Mucosa of descending colon (tissue), 3 donors: ENCODE results near the gene FOXO6. TPM values are rescaled to one million over a fixed set of nuclear protein-coding genes. Genes with fewer than 3 reads are reported as not detected.

Experiments used
- ATAC-seq: fragments of 200-7000 bp; cut with Tn5 transposase; one replicate; pipeline ENCODE4 v1.9.1; 2020; ENCODE audit warnings: mild to moderate bottlenecking, moderate library complexity
- DNase-seq, 3 donors: peaks; one replicate each; pipeline ENCODE4 v3.0.0-alpha.2; 2020
- H3K36me3 ChIP-seq: fragments of 200-600 bp; one replicate; pipeline ENCODE4 v1.8.0; 2021; ENCODE audit warnings: low read depth, mild to moderate bottlenecking
- H3K4me1 ChIP-seq: fragments of 200-600 bp; one replicate; pipeline ENCODE4 v1.8.0; 2021; ENCODE audit warnings: low read depth, mild to moderate bottlenecking
- H3K4me3 ChIP-seq: fragments of 200-600 bp; one replicate; pipeline ENCODE4 v1.8.0; 2021; ENCODE audit warnings: mild to moderate bottlenecking
- H3K9me3 ChIP-seq: fragments of 200-600 bp; one replicate; pipeline ENCODE4 v1.8.0; 2021; ENCODE audit warnings: mild to moderate bottlenecking
- CTCF ChIP-seq: fragments of 200-600 bp; IDR thresholded peaks from one replicate; pipeline ENCODE4 v1.8.0; 2022; ENCODE audit warnings: antibody characterized with exemption, mild to moderate bottlenecking
- intact Hi-C, 2 donors: fragments of 100-400 bp; cut with DNase I in 1 of 2; cut with micrococcal nuclease in 1 of 2; formaldehyde crosslinking; loops; one replicate each; pipeline versions ENCODE4 v1.11.0 to v1.11.1; 2022; cut with DNase I, micrococcal nuclease
- total RNA-seq, 3 donors: library from RNA; stranded (reverse); fragmentation: NEBNext Ultra II Directional in 2 of 3; extraction: Animal tissue kit (Norgen Biotek cat#: 25700) in 2 of 3; gene quantifications; one replicate each; pipeline versions ENCODE4 v1.2.1 to v1.2.4, GENCODE V29; 2021 to 2023
- donor health status: DM: no; HTN: no; CAD: no; lungs with moderate emphysema.
- donor health status: DM: no; HTN: no; CAD: no.
- donor health status: DM: no; HTN: yes; CAD: no.

FOXO6 gene
- total RNA-seq, 3 donors from 2014 or later: 0.65 to 2.0 (median 0.72) TPM

GRCh38 chr1:41391834-41392527, 30.7 kb downstream of the FOXO6 start:
- no peaks in the 10 kb centered on the region for H3K9me3 ChIP-seq
- intact Hi-C loops: no loop called here
- DNase-seq (no peak), ATAC-seq (no peak)
- TF ChIP-seq CTCF: no peak
- H3K4me3 ChIP-seq: no peak overlapping the region
- peaks cover 4% of the 10 kb centered on the region for H3K4me1 ChIP-seq
- no peaks in the 10 kb centered on the region for H3K36me3 ChIP-seq

GRCh38 chr1:41392528-41392924, 31.3 kb downstream of the FOXO6 start:
- no peaks in the 10 kb centered on the region for H3K36me3 ChIP-seq
- H3K4me1 ChIP-seq: peaks cover under 1% of the 10 kb centered on the region
- DNase-seq: no peak
- intact Hi-C loops: no loop called here
- no peak for TF ChIP-seq CTCF
- no peak for ATAC-seq
- H3K4me3 ChIP-seq: no peak overlapping the region
- no peaks in the 10 kb centered on the region for H3K9me3 ChIP-seq

- Histone ChIP-seq H3K4me1 (no peaks in the 10 kb centered on the region), H3K36me3 (no peaks in the 10 kb centered on the region), H3K9me3 (no peaks in the 10 kb centered on the region), H3K4me3 (no peak overlapping the region)
- ATAC-seq: no peak
- intact Hi-C loops: no loop called here
- no peak for DNase-seq
- no peak for TF ChIP-seq CTCF
Observed at GRCh38 chr1:41393716-41394368, 32.6 kb downstream of the FOXO6 start.

GRCh38 chr1:41394369-41394744, 33.1 kb downstream of the FOXO6 start:
- no peak for DNase-seq
- no peak for ATAC-seq
- intact Hi-C loops: no loop called here
- Histone ChIP-seq H3K9me3 (no peaks in the 10 kb centered on the region), H3K36me3 (no peaks in the 10 kb centered on the region), H3K4me1 (no peaks in the 10 kb centered on the region), H3K4me3 (no peak overlapping the region)
- TF ChIP-seq CTCF: no peak

GRCh38 chr1:41394959-41395956, 34.0 kb downstream of the FOXO6 start:
- DNase-seq: no peak
- no peak overlapping the region for H3K4me3 ChIP-seq
- no peaks in the 10 kb centered on the region for H3K4me1 ChIP-seq
- no peaks in the 10 kb centered on the region for H3K36me3 ChIP-seq
- no peak for ATAC-seq
- no peaks in the 10 kb centered on the region for H3K9me3 ChIP-seq
- intact Hi-C loops: no loop called here
- TF ChIP-seq CTCF: no peak
